GM21576 (cell line): ENCODE measurements around the gene PCP2.
A peak's percentile ranks its signal among the peaks of the same experiment; 100 is the strongest.
"Not testable (repeated sequence)": the region's sequence is repeated elsewhere in the genome, so short reads cannot be mapped to it uniquely, and the experiment has no call there.

Experiments used
- ATAC-seq: cut with Tn5 transposase; IDR thresholded peaks from one replicate; pipeline ENCODE4 v1.9.1; 2021; ENCODE audit warnings: mild to moderate bottlenecking, moderate library complexity; ENCODE audit not compliant: unreplicated experiment

PCP2 gene

GRCh38 chr19:7662657-7663056 lies 29.1 kb upstream of the PCP2 start:
- ATAC-seq, result no peak

DNA sequence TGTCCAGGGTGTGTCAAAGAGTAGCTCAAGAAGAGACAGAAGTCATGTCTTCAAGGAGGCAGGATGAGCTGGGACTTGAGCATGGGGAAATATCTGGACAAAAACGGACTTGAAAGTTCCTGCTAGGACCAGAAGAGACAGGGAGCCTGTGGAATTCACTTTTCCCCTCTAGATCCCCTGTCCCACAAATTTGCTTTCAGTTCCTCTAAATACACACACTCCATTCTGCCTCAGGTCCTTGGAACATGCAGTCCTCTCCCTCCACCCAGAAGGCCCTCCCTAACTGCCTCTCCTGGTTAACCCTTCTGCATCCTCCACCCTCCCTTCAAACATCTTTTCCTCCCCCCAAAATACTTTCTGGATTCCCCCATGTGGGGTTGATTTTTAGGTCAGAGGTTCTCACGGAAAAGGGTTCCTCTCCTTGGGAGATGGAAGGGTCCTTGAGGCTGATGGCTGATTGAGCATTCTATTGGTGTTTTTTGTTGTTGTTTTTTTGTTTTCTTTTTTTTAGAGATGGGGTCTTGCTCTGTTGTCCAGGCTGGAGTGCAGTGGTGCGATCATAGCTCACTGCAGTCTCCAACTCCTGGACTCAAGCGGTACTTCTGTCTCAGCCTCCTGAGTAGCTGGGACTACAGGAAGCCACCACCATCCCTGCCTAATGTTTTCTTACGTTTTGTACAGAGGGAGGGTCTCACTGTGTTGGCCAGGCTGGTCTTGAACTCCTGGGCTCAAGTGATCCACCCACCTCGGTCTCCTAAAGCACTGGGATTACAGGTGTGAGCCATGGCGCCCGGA lies 28.4 kb upstream of the PCP2 start:
- ATAC-seq, result no peak

DNA sequence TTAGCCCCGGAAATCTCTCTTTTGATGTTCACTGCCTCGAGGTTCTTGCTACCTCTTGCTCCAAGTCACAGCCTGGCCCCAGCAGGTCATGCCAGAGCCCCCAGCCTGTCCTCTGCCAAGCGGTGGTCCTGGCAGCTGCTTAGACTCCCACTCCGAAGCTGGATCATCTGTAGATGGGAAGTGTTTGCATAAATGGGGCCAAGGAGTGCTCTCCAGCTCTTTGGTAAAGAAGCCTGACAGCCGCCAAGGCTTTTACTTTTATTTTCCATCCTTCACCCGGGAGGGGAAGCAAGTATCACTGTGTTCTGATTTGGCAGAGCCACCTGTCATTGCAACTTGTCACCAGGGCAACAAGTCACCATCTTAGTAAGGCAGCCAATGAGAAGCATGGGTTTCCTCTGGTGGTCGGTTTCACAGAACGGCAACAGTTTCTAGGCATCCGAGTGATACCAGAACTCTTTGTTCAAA lies 24.7 kb upstream of the PCP2 start:
- peak; percentile 78 for ATAC-seq

GRCh38 chr19:7657131-7657751 lies 23.7 kb upstream of the PCP2 start:
- ATAC-seq, result no peak

DNA sequence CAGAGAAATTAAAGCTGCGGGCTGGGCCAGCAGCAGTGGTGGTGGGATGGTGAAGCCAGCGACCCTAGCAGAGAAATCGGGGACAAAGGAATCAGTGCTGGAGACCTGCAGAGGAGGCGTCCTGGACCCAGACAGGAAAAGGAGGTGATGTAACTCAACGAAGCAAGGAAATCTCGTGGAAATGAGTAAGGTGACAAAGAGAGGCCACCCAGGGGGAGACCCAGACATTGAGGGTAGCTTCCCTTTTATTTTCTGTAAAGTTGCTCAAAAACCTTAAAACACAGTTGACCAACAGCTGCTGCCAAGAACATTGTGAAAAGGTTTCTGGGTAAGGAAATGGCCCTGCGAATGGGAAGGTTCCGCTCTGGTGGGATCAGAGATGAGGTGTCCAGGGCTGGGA lies 22.1 kb upstream of the PCP2 start:
- no peak for ATAC-seq

GRCh38 chr19:7654401-7654800 lies 20.9 kb upstream of the PCP2 start:
- no peak for ATAC-seq

DNA sequence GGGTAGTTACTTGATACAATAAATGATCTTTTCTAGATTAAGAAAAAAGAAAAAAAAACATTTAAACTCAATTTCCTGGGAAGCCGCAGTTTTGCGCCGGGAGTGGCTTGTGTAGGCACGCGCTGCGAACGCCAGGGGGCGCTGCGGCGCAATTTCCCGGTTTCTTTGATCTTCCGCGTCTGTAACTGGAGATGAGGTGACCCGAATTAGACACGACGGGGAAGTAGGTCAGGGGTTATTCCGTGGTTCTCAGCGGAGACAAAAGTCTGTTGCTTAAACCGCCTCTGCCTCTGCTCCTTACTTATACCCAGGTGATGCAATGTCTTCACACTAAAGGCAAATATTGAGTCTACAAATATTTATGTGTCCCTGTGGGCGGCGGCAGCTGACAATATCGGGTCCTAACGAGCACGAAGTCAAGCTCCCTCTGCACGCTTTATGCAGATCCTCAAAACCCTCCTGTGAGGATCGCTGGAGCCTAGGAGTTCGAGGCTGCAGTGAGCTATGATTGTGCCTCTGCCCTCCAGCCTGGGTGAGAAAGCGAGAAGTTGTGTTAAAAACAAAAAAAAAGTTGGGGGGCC lies 18.6 kb upstream of the PCP2 start:
- peak; percentile 53 for ATAC-seq

DNA sequence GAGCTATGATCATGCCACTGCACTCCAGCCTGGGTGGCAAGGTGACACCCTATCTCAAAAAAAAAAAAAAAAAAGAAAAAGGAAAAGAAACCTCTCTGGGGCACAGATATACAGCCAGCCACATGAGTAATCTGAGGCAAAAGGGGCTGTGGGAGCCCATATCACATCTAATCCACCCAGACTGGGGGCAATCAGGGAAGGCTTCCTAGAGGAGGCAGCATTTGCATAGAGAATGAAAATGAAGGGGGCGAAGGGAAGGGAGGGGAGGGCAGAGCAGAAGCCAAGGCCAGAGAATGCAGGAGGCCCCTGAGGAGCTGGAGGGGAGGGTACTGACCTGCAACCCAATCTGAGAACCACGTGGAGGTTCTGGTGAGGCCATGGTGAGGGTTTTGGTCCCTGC lies 16.6 kb upstream of the PCP2 start:
- no peak for ATAC-seq

DNA sequence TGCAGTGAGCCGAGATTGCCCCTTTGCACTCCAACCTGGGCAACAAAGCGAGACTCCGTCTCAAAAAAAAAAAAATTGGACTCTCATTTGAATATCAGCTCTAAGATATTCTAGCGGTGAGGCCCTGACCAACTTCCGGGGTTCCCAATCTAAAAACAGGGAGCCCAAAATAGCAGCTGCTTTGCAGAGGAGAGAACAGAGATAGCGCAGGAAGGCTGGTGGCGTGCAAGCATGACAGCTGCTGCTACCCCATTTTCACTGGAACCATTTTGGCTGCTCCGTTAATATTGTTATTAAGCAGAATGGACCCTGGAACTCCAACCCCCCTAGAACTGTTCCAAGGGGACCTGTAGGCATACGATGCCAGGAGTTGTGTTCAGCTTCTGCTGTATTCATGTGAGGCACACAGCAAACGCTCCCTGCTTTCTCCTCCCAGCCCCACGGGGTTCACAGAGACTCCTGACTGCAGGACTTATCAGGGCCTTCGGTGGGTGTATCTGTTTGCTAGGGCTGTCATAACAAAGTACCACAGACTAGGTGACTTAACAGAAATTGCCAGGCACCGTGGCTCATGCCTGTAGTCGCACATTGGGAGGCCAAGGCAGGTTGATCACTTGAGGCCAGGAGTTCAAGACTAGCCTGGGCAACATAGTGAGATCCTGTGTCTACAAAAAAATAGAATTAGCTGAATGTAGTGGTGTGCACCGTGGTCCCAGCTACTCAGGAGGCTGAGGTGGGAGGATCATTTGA lies 14.9 kb upstream of the PCP2 start:
- no peak for ATAC-seq

GRCh38 chr19:7647156-7647555 lies 13.6 kb upstream of the PCP2 start:
- ATAC-seq, result no peak

GRCh38 chr19:7646426-7646700 lies 12.8 kb upstream of the PCP2 start:
- no peak for ATAC-seq

GRCh38 chr19:7645656-7646425 lies 12.3 kb upstream of the PCP2 start:
- no peak for ATAC-seq

DNA sequence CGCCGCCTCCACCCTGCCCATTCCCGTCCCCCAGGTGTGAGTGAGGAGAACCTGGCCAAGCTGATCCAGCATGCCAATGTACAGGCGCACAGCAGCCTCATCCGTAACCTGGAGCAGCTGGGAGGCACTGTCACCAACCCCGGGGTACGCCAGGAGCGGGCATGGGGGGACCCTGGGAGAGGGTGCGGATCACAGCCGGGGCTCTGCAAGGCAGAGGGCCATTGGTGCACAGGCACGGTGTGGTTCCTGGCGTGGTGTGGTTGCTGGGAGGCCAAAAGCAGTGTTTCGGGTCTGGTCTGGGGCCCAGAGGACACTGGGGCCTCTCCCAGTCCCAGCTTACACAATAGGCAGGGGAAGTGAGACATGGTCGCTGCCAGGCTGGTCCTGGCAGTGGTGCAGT lies 11.6 kb upstream of the PCP2 start:
- no peak for ATAC-seq

GRCh38 chr19:7644550-7644877 lies 11.0 kb upstream of the PCP2 start:
- ATAC-seq, result no peak

DNA sequence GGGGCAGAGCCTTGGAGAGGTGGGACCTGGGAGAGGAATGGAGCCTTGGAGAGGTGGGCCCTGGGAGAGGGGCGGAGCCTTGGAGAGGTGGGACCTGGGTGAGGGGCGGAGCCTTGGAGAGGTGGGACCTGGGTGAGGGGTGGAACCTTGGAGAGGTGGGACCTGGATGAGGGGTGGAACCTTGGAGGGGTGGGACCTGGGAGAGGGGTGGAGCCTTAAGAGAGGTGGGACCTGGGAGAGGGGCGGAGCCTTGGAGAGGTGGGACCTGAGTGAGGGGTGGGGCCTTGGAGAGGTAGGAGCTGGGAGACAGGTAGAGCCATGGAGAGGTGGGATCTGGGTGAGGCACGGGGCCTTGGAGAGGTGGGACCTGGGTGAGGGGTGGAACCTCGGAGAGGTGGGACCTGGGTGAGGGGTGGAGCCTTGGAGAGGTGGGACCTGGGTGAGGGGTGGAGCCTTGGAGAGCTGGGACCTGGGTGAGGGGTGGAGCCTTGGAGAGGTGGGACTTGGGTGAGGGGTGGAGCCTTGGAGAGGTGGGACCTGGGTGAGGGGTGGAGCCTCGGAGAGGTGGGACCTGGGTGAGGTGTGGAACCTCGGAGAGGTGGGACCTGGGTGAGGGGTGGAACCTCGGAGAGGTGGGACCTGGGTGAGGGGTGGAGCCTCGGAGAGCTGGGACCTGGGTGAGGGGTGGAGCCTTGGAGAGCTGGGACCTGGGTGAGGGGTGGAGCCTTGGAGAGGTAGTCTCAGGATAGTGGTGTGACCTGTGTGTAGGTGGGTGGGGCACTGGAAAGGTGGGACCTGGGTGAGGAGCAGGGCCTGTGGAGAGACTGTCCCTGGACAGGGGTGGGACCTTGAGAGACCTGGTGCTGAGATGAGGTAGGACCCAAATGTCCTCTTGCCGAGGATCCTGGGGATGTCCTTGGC lies 10.4 kb upstream of the PCP2 start:
- ATAC-seq, result not testable (repeated sequence)

GRCh38 chr19:7643031-7643415 lies 9.5 kb upstream of the PCP2 start:
- ATAC-seq, result no peak

DNA sequence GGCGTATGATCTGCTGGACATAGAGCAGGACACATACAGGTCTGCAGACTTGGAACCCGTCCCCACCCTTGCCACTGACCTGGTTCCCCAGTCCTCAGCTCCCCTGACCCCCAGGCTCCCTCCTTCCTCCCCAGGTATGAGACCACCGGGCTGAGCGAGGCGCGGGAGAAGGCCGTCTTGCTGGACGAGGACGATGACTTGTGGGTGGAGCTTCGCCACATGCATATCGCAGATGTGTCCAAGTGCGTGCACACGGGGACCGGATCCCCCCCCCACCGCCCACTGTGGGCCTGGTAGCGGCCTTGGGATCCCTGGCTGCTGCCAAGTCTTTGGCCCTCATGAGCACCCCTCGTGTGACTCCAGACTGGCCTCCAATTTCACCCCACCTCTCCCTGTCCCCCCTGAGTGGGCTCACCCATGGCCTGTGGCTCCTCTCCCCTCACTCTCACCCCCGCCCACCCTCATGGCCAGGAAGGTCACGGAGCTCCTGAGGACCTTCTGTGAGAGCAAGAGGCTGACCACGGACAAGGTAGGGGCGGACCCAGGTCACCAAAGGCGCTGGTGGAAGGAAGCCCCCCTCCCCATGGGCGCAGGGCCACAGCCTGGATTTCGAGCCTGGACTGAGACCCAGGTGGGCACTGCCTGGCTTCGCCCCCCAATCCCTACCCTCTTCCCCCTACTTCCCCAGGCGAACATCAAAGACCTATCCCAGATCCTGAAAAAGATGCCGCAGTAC lies 8.9 kb upstream of the PCP2 start:
- no peak for ATAC-seq

GRCh38 chr19:7641290-7642276 lies 8.1 kb upstream of the PCP2 start:
- no peak for ATAC-seq
